Astrocyte (in vitro differentiated cells and primary cell): Measurements from ENCODE around the gene PPP1R16B. TPM values are rescaled to one million over a fixed set of nuclear protein-coding genes. Genes with fewer than 3 reads are reported as not detected.

Experiments
- DNase-seq: peaks from one replicate; pipeline ENCODE4 v3.0.0-alpha.2; 2010; ENCODE audit warnings: low read depth
- FAIRE-seq: peaks from 2 replicates; lab custom pipeline; 2011; peaks lifted over from hg19 to GRCh38; lab: Jason Lieb, UNC
- H2AFZ ChIP-seq: 2 replicates; pipeline ENCODE4 v1.6.0; 2012; ENCODE audit warnings: low read depth, low read length, inconsistent platforms
- H3K27ac ChIP-seq: 2 replicates; pipeline ENCODE4 v1.5.1; 2011; ENCODE audit warnings: low read depth, low read length, inconsistent platforms
- H3K27me3 ChIP-seq: 2 replicates; pipeline ENCODE4 v1.6.0; 2011; ENCODE audit warnings: low read length, inconsistent platforms; ENCODE audit not compliant: insufficient read depth
- H3K36me3 ChIP-seq: 2 replicates; pipeline ENCODE4 v1.5.1; 2011; ENCODE audit warnings: low read length, inconsistent platforms; ENCODE audit not compliant: insufficient read depth
- H3K4me1 ChIP-seq: 2 replicates; pipeline ENCODE4 v1.5.1; 2011; ENCODE audit warnings: low read length, inconsistent platforms; ENCODE audit not compliant: insufficient read depth
- H3K4me2 ChIP-seq: 2 replicates; pipeline ENCODE4 v1.6.0; 2012; ENCODE audit warnings: low read length, inconsistent platforms
- H3K4me3 ChIP-seq: 2 replicates; pipeline ENCODE4 v1.5.1; 2011; ENCODE audit warnings: low read depth, mild to moderate bottlenecking, low read length, inconsistent platforms; ENCODE audit not compliant: insufficient read depth
- H3K79me2 ChIP-seq: 2 replicates; pipeline ENCODE4 v1.6.0; 2012; ENCODE audit warnings: mild to moderate bottlenecking, low read length, inconsistent platforms; ENCODE audit not compliant: insufficient read depth
- H3K9ac ChIP-seq: 2 replicates; pipeline ENCODE4 v1.6.0; 2012; ENCODE audit warnings: mild to moderate bottlenecking, low read length, inconsistent platforms
- H3K9me3 ChIP-seq: 2 replicates; pipeline ENCODE4 v1.5.1; 2012; ENCODE audit warnings: low read depth, mild to moderate bottlenecking, low read length, inconsistent platforms; ENCODE audit not compliant: insufficient read depth
- H4K20me1 ChIP-seq: 2 replicates; pipeline ENCODE4 v1.6.0; 2012; ENCODE audit warnings: low read length, inconsistent platforms; ENCODE audit not compliant: insufficient read depth
- H3K27ac Mint-ChIP-seq: one replicate; pipeline ENCODE4 v1.8.0; 2021; ENCODE audit warnings: mild to moderate bottlenecking, mixed read lengths; ENCODE audit not compliant: unreplicated experiment
- H3K27me3 Mint-ChIP-seq: one replicate; pipeline ENCODE4 v1.8.0; 2021; ENCODE audit warnings: low read depth, mixed read lengths; ENCODE audit not compliant: unreplicated experiment
- H3K36me3 Mint-ChIP-seq: one replicate; pipeline ENCODE4 v1.8.0; 2021; ENCODE audit warnings: low read depth, mixed read lengths; ENCODE audit not compliant: unreplicated experiment
- H3K4me1 Mint-ChIP-seq: one replicate; pipeline ENCODE4 v1.8.0; 2021; ENCODE audit warnings: low read depth, mixed read lengths; ENCODE audit not compliant: unreplicated experiment
- H3K4me3 Mint-ChIP-seq: one replicate; pipeline ENCODE4 v1.8.0; 2021; ENCODE audit warnings: mild to moderate bottlenecking, moderate library complexity, mixed read lengths; ENCODE audit not compliant: unreplicated experiment
- H3K9me3 Mint-ChIP-seq: one replicate; pipeline ENCODE4 v1.8.0; 2021; ENCODE audit warnings: mild to moderate bottlenecking, mixed read lengths; ENCODE audit not compliant: unreplicated experiment
- CTCF ChIP-seq: IDR thresholded peaks from 2 replicates; pipeline ENCODE4 v1.5.1; 2011; ENCODE audit warnings: low read depth, mild to moderate bottlenecking, inconsistent platforms, low read length, moderate library complexity; ENCODE audit not compliant: insufficient read depth
- EZH2 ChIP-seq: IDR thresholded peaks from 2 replicates; pipeline ENCODE4 v1.6.1; 2012; ENCODE audit warnings: mild to moderate bottlenecking, low read length, inconsistent platforms; ENCODE audit not compliant: insufficient read depth
- total RNA-seq: library from RNA; stranded (reverse); gene quantifications from 2 replicates; pipeline ENCODE4 v1.2.1, GENCODE V29; 2021

The PPP1R16B gene
- total RNA-seq, 1 donor from 2014 or later = 0.68 TPM

- Mint-ChIP-seq H3K4me1 (peaks cover 6% of the 10 kb centered on the region), H3K27me3 (peaks cover 7% of the 10 kb centered on the region)
- no peak for TF ChIP-seq EZH2
- no peak for TF ChIP-seq CTCF
Measured at GRCh38 chr20:38835792-38836191, 30.3 kb downstream of the PPP1R16B start.

GRCh38 chr20:38836991-38837390 is 31.5 kb downstream of the PPP1R16B start:
- Histone ChIP-seq H4K20me1 (no peaks in the 10 kb centered on the region), H3K4me3 (no peak overlapping the region), H2AFZ (no peak overlapping the region), H3K36me3 (no peaks in the 10 kb centered on the region), H3K9me3 (no peaks in the 10 kb centered on the region), H3K9ac (no peak overlapping the region), H3K4me1 (no peaks in the 10 kb centered on the region), H3K4me2 (no peak overlapping the region), H3K79me2 (no peaks in the 10 kb centered on the region), H3K27me3 (peaks cover 12% of the 10 kb centered on the region), H3K27ac (no peak overlapping the region)
- Mint-ChIP-seq H3K27ac (no peak overlapping the region), H3K27me3 (peaks cover 2% of the 10 kb centered on the region), H3K4me1 (peaks cover 6% of the 10 kb centered on the region), H3K4me3 (no peak overlapping the region), H3K36me3 (no peaks in the 10 kb centered on the region), H3K9me3 (no peaks in the 10 kb centered on the region)
- DNase-seq = no peak
- TF ChIP-seq CTCF (no peak), EZH2 (no peak)
- FAIRE-seq = no peak

More at GRCh38 chr20:38835792-38836191, 30.3 kb downstream of the PPP1R16B start:
- H3K36me3 ChIP-seq = no peaks in the 10 kb centered on the region
- no peaks in the 10 kb centered on the region for H4K20me1 ChIP-seq
- H3K36me3 Mint-ChIP-seq = no peaks in the 10 kb centered on the region
- no peak overlapping the region for H3K4me2 ChIP-seq
- FAIRE-seq (no peak), DNase-seq (no peak)
- no peak overlapping the region for H3K4me3 ChIP-seq
- no peak overlapping the region for H3K4me3 Mint-ChIP-seq
- no peak overlapping the region for H3K27ac Mint-ChIP-seq
- H3K27ac ChIP-seq = no peak overlapping the region
- no peaks in the 10 kb centered on the region for H3K4me1 ChIP-seq
- H3K27me3 ChIP-seq = peaks cover 12% of the 10 kb centered on the region
- H2AFZ ChIP-seq = no peak overlapping the region
- no peaks in the 10 kb centered on the region for H3K79me2 ChIP-seq
- H3K9me3 ChIP-seq = no peaks in the 10 kb centered on the region
- H3K9ac ChIP-seq = no peak overlapping the region
- H3K9me3 Mint-ChIP-seq = no peaks in the 10 kb centered on the region

GRCh38 chr20:38838326-38838725 is 32.8 kb downstream of the PPP1R16B start:
- Histone ChIP-seq H3K4me3 (no peak overlapping the region), H3K27me3 (peaks cover 5% of the 10 kb centered on the region), H3K9me3 (no peaks in the 10 kb centered on the region), H3K4me2 (no peak overlapping the region), H3K36me3 (no peaks in the 10 kb centered on the region), H3K4me1 (no peaks in the 10 kb centered on the region), H3K79me2 (no peaks in the 10 kb centered on the region), H2AFZ (no peak overlapping the region), H3K9ac (no peak overlapping the region), H3K27ac (no peak overlapping the region), H4K20me1 (no peaks in the 10 kb centered on the region)
- H3K27me3 Mint-ChIP-seq = no peaks in the 10 kb centered on the region
- peaks cover 6% of the 10 kb centered on the region for H3K4me1 Mint-ChIP-seq
- no peak overlapping the region for H3K27ac Mint-ChIP-seq
- H3K36me3 Mint-ChIP-seq = no peaks in the 10 kb centered on the region
- TF ChIP-seq CTCF = no peak
- TF ChIP-seq EZH2 = no peak
- no peaks in the 10 kb centered on the region for H3K9me3 Mint-ChIP-seq
- no peak overlapping the region for H3K4me3 Mint-ChIP-seq
- FAIRE-seq (no peak), DNase-seq (no peak)
